ENCODE results near the gene RPN2. TPM values are rescaled to one million over a fixed set of nuclear protein-coding genes. Genes with fewer than 3 reads are reported as not detected.

Gene RPN2
- total RNA-seq, 2 experiments from 2014 or later = 110 to 138 TPM

DNA sequence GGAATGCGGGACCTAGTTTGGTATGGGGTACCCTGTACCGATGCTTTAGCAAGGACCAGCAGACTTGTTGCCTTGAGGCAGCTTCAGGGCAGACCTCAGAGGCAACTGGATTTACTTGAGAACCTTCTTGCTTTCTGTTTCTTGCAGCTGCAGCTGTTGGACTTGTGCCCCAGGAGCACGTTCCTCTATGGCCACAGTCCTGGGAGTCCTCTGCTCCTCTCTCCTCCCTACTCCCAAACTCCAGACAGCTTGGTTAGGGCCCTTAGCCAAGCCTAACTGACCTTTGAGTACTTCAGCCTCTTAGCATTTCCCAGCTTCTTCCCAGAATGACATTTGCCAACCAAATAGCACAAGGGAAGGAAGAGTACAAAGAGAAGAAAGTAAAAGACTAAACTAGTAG is 47.8 kb downstream of the RPN2 start:
- no peak overlapping the region for H2AFZ ChIP-seq (ENCODE audit: low read length)
- no peak overlapping the region for H3K4me3 ChIP-seq (ENCODE audit: low read depth, low read length, poor library complexity, severe bottlenecking)
- H3K36me3 ChIP-seq (ENCODE audit: insufficient read depth, low read length) = peaks cover 100% of the 10 kb centered on the region
- CTCF ChIA-PET (ENCODE audit: unreplicated experiment) = no interaction called here
- POLR2A ChIA-PET = no interaction called here
- H4K20me1 ChIP-seq (ENCODE audit: insufficient read depth, low read length) = no peaks in the 10 kb centered on the region
- no TSS peak for BruUV-seq (replicated peaks)
- H3K4me1 ChIP-seq (ENCODE audit: insufficient read depth, low read length, poor library complexity, severe bottlenecking) = no peaks in the 10 kb centered on the region
- no peaks in the 10 kb centered on the region for H3K79me2 ChIP-seq (ENCODE audit: insufficient read depth, low read depth, low read length)
- no peak overlapping the region for H3K4me2 ChIP-seq (ENCODE audit: low read length)
- intact Hi-C loops (cut with micrococcal nuclease; ENCODE audit: unreplicated experiment) = no loop called here
- H3K9me2 ChIP-seq (ENCODE audit: insufficient read depth, low read length) = no peaks in the 10 kb centered on the region
- H3K9me3 ChIP-seq (ENCODE audit: low read length) = no peaks in the 10 kb centered on the region
- no peak overlapping the region for H3K27ac ChIP-seq (ENCODE audit: low read depth, low read length, poor library complexity, severe bottlenecking)
- TF ChIP-seq CTCF (conservative IDR thresholded peaks at IDR 0.05; ENCODE audit: low read length) (no peak), EZH2phosphoT487 (IDR thresholded peaks at IDR 0.05; ENCODE audit: borderline replicate concordance, low read depth, low read length) (no peak)
- DNase-seq (ENCODE audit: low spot score) = no peak

GRCh38 chr20:37228082-37228481 is 49.0 kb downstream of the RPN2 start:
- Histone ChIP-seq H3K27ac (ENCODE audit: low read depth, low read length, poor library complexity, severe bottlenecking) (no peak overlapping the region), H3K4me3 (ENCODE audit: low read depth, low read length, poor library complexity, severe bottlenecking) (no peak overlapping the region), H3K79me2 (ENCODE audit: insufficient read depth, low read depth, low read length) (no peaks in the 10 kb centered on the region), H3K9me2 (ENCODE audit: insufficient read depth, low read length) (no peaks in the 10 kb centered on the region), H3K9me3 (ENCODE audit: low read length) (no peaks in the 10 kb centered on the region), H4K20me1 (ENCODE audit: insufficient read depth, low read length) (no peaks in the 10 kb centered on the region), H3K4me2 (ENCODE audit: low read length) (no peak overlapping the region), H2AFZ (ENCODE audit: low read length) (no peak overlapping the region), H3K4me1 (ENCODE audit: insufficient read depth, low read length, poor library complexity, severe bottlenecking) (no peaks in the 10 kb centered on the region), H3K36me3 (ENCODE audit: insufficient read depth, low read length) (peaks cover 100% of the 10 kb centered on the region)
- BruUV-seq (replicated peaks) = no TSS peak
- DNase-seq (ENCODE audit: low spot score) = no peak
- ChIA-PET CTCF (ENCODE audit: unreplicated experiment) (no interaction called here), POLR2A (interaction anchor here (0.7 kb wide), 1 partner anchor 15 kb away, joined by 3 read pairs; no protein-coding TSS in a partner anchor)
- intact Hi-C loops (cut with micrococcal nuclease; ENCODE audit: unreplicated experiment) = no loop called here
- TF ChIP-seq CTCF (conservative IDR thresholded peaks at IDR 0.05; ENCODE audit: low read length) (no peak), EZH2phosphoT487 (IDR thresholded peaks at IDR 0.05; ENCODE audit: borderline replicate concordance, low read depth, low read length) (no peak)

DNA sequence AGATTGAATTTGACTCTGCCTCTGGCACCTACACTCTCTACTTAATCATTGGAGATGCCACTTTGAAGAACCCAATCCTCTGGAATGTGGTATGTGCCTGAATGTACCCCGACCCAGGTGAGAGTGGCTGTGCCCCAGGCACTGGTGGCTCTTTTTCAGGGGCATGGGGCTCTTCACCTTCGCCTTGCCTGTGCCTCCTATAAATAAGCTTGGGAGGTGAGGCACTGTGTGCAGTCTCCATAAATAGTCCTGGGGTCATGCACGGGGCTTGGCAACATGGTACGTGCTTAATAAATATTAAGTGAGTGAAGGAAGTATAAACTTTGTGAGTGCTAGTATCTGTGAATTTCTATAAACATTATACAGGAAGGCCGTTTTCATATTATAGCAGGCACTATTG is 49.5 kb downstream of the RPN2 start:
- Histone ChIP-seq H2AFZ (ENCODE audit: low read length) (no peak overlapping the region), H3K4me3 (ENCODE audit: low read depth, low read length, poor library complexity, severe bottlenecking) (no peak overlapping the region), H3K9me2 (ENCODE audit: insufficient read depth, low read length) (no peaks in the 10 kb centered on the region), H4K20me1 (ENCODE audit: insufficient read depth, low read length) (no peaks in the 10 kb centered on the region), H3K4me2 (ENCODE audit: low read length) (no peak overlapping the region), H3K4me1 (ENCODE audit: insufficient read depth, low read length, poor library complexity, severe bottlenecking) (no peaks in the 10 kb centered on the region), H3K9me3 (ENCODE audit: low read length) (no peaks in the 10 kb centered on the region), H3K79me2 (ENCODE audit: insufficient read depth, low read depth, low read length) (no peaks in the 10 kb centered on the region), H3K36me3 (ENCODE audit: insufficient read depth, low read length) (peaks cover 100% of the 10 kb centered on the region), H3K27ac (ENCODE audit: low read depth, low read length, poor library complexity, severe bottlenecking) (no peak overlapping the region)
- ChIA-PET CTCF (ENCODE audit: unreplicated experiment) (no interaction called here), POLR2A (interaction anchor here (0.7 kb wide), 1 partner anchor 37 kb away, joined by 3 read pairs; no protein-coding TSS in a partner anchor)
- TF ChIP-seq EZH2phosphoT487 (IDR thresholded peaks at IDR 0.05; ENCODE audit: borderline replicate concordance, low read depth, low read length) = no peak
- TF ChIP-seq CTCF (conservative IDR thresholded peaks at IDR 0.05; ENCODE audit: low read length) = no peak
- intact Hi-C loops (cut with micrococcal nuclease; ENCODE audit: unreplicated experiment) = no loop called here
- DNase-seq (ENCODE audit: low spot score) = no peak
- BruUV-seq (replicated peaks) = no TSS peak
